ENCODE data around the gene GABRG3.

GABRG3 gene

DNA sequence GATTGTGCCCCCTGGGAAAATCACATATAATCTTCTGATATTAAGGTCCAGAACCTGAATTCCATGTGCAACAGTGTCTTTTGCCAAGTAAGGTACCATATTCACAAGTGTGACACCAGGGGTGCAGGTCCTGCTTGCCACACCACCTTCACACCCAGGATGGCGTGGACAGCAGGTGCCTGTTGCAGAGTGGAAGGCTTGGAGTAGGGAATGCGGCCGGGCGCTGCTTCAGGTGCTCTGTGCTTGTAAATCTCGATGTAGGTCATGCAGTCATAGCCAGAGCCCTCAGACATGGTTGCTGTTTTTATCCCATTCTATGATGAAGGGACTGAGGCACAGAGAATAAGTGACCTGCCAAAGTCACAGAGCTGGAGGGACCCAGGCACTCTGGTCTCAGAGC is 34.5 kb upstream of the GABRG3 start:
- DNase-seq (ENCODE audit: extremely low read depth, low read depth) = no peak
- TF ChIP-seq, protein P1, sequence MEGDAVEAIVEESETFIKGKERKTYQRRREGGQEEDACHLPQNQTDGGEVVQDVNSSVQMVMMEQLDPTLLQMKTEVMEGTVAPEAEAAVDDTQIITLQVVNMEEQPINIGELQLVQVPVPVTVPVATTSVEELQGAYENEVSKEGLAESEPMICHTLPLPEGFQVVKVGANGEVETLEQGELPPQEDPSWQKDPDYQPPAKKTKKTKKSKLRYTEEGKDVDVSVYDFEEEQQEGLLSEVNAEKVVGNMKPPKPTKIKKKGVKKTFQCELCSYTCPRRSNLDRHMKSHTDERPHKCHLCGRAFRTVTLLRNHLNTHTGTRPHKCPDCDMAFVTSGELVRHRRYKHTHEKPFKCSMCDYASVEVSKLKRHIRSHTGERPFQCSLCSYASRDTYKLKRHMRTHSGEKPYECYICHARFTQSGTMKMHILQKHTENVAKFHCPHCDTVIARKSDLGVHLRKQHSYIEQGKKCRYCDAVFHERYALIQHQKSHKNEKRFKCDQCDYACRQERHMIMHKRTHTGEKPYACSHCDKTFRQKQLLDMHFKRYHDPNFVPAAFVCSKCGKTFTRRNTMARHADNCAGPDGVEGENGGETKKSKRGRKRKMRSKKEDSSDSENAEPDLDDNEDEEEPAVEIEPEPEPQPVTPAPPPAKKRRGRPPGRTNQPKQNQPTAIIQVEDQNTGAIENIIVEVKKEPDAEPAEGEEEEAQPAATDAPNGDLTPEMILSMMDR (IDR thresholded peaks at IDR 0.05; ENCODE audit: low read depth, low read length) = no peak

DNA sequence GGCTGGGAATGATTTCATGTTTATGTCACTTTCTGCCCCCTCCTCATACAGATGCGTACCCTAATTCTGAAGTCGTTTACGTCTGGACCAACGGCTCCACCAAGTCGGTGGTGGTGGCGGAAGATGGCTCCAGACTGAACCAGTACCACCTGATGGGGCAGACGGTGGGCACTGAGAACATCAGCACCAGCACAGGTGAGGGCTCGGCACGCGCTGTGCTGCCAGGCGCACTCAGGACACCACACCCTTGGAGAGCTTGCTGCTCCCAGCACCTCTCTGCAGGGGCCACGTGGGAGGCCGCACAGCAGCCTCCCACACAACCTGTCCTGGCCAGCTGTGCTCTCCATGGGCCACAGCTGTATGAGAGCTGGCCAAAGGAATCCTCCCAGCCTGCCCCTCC is 33.8 kb upstream of the GABRG3 start:
- TF ChIP-seq, protein P1 (IDR thresholded peaks at IDR 0.05; ENCODE audit: low read depth, low read length) = no peak
- DNase-seq (ENCODE audit: extremely low read depth, low read depth) = no peak

DNA sequence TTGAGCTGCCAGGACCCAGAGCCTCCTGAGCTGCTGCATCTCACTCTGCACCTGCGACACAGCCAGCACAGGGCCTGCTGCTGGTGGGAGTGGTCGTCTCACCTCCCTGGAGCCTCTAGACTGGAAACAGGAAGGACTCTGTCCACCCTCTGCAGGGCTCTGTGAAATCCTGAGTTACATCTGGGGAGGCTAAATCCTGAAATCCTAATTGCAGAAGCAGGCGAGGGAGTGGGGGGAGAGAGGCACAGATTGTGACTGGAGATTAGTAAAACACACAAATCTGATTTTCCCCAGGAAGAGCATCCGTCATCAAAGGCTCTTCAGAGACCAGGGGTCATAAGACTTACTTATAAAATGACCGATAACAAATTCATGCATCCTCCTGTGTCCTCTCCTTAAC is 31.6 kb upstream of the GABRG3 start:
- TF ChIP-seq, protein P1 (IDR thresholded peaks at IDR 0.05; ENCODE audit: low read depth, low read length) = no peak
- no peak for DNase-seq (ENCODE audit: extremely low read depth, low read depth)

DNA sequence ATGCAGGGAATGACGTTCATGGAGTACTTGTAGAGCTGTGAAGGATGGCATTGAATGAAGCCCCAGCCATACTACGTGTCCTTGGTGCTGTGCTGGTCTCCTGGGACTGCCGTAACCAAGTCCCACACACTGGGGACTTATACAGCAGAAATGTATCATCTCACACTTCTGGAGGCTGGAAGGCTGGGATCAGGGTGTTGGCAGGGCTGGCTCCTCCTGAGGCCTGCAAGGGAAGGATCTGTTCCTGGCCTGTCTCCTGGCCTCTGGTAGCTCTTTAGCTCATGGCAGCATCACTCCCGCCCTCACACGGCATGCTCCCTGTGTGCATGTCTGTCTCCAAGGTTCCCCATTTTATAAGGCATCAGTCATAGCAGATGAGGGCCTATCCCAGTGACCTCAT is 29.5 kb upstream of the GABRG3 start:
- TF ChIP-seq, protein P1 (IDR thresholded peaks at IDR 0.05; ENCODE audit: low read depth, low read length) = no peak
- DNase-seq (ENCODE audit: extremely low read depth, low read depth) = no peak

DNA sequence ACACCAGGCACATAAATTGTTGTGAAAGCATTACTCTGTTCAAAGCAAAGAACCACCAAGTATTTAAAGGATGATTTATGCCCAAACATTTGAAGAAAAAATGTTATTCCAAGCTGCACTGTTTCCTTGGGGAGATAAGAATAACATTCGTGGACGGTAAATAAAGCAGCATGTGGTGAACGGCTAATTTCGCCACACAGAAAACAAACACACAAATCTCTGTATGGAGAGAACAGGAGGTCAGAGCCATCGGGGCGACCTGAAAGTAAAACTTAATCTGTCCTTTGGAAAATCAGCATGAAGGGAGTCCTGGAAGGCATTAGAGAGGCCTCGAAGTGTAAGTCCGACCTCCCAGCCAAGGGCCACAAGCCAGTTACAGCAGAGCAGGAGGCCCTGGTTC is 27.1 kb upstream of the GABRG3 start:
- TF ChIP-seq, protein P1 (IDR thresholded peaks at IDR 0.05; ENCODE audit: low read depth, low read length) = no peak
- no peak for DNase-seq (ENCODE audit: extremely low read depth, low read depth)

DNA sequence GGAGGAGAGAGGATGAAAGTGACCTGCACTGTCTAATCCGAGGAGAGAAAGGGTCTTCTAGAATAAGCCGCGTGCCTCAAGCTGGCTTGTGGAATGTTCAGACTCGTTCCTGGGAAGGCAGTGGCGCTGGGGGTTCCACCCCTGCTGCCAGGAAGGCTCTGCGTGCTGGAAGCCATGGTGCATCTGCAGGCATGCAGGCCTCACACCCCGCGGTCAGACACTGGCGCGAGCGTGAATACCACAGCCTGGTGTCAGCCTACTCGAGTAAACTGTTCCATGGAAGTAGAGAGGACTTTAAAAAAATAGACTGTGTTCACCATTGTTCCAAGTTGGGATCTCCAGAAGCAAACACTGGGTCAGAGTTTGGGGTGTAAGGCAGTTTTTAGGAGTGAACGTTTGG is 25.9 kb upstream of the GABRG3 start:
- no peak for DNase-seq (ENCODE audit: extremely low read depth, low read depth)
- TF ChIP-seq, protein P1 (IDR thresholded peaks at IDR 0.05; ENCODE audit: low read depth, low read length) = no peak

DNA sequence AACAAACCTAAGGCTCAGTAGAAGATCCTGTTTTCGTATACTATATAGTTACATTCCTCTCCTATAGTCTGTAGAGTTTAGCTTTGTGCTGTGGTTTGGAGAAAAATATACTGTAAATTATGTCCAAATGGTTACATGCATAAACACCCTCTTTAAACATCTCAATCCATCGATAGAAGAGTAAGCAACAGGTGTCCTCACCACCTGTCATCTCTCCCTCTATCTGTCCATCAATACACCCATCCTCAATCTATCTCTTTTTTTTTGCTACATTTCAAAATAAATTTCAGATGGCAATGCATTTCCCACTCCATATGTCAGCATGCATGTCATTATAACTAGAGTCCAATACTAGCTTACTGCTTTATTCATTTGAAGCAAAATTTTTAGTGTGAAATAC is 21.0 kb upstream of the GABRG3 start:
- TF ChIP-seq, protein P1 (IDR thresholded peaks at IDR 0.05; ENCODE audit: low read depth, low read length) = no peak
- no peak for DNase-seq (ENCODE audit: extremely low read depth, low read depth)

All from AG09319 (cell line).